ENCODE results near the gene IQSEC1.
A peak's percentile ranks its signal among the peaks of the same experiment; 100 is the strongest.

IQSEC1 gene

GRCh38 chr3:13088028-13089006 lies 15.1 kb upstream of the IQSEC1 start:
- TF ChIP-seq CTCF (IDR thresholded peaks at IDR 0.05; ENCODE audit: extremely low read depth, missing control alignments): no peak
- DNase-seq (ENCODE audit: low spot score): peak; percentile 49

- TF ChIP-seq CTCF (IDR thresholded peaks at IDR 0.05; ENCODE audit: extremely low read depth, missing control alignments): no peak
- no peak for DNase-seq (ENCODE audit: low spot score)
Observed at GRCh38 chr3:13087320-13087990, 14.2 kb upstream of the IQSEC1 start.

- no peak for DNase-seq (ENCODE audit: low spot score)
- TF ChIP-seq CTCF (IDR thresholded peaks at IDR 0.05; ENCODE audit: extremely low read depth, missing control alignments): no peak
Observed at GRCh38 chr3:13086531-13086981, 13.3 kb upstream of the IQSEC1 start.

- DNase-seq (ENCODE audit: low spot score): no peak
Observed at GRCh38 chr3:13085846-13086179, 12.6 kb upstream of the IQSEC1 start.

DNA sequence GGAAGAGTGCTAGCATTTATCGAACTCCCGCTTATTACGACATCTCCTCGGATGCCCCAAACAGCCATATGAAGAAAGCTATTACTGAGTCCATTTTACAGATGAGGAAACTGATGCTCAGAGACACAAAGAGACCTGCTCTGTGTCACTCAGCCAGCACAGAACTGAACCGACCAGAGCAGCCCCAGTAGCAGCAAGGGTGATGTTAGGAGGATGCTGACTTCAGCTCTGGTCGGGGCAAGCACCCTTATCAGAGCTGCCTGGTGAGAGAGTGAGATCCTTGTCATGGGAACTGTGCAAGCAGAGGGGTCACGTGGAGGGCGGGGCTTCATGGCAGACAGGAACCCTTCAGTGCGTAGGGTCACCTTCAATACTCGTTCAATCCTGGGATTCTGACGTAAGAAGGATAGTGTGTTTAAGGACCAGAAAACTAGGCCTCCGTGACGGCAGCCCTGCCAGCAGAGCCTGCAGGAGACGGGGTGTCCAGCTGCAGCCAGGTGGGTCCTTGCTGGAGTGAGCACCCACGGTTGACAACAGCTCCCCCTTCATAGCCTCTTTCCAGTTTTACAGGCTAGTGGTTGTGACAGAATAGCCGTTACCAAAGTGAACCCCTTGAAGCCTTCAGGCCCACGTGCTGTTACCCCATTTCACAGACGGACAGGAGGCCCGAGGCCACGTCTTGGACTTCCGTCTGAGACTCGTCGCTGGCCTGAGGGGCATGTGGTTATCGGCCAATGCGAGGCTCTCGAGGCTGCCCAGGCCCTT lies 12.0 kb upstream of the IQSEC1 start:
- DNase-seq (ENCODE audit: low spot score): no peak

More at GRCh38 chr3:13085846-13086179, 12.6 kb upstream of the IQSEC1 start:
- TF ChIP-seq CTCF (IDR thresholded peaks at IDR 0.05; ENCODE audit: extremely low read depth, missing control alignments): no peak

DNA sequence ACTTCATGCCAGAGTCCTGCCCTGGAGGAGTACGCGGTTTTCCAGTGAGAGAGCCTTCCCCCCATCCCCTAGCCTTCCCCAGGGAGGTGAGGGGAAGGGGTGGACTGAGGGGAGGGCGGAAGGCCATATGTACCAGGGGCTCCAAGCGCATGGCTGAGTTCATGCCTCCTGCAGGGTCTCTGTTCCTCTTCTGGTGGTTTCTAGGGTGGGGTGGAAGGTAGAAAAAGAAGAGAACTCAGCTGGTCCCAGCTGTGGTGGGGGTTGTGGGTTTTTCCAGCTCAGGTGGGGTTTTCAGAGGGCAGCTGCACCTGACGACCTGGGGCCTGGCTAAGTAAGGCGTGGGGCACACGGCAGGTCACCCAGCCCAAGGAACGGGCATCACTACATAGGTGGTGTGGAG lies 10.7 kb upstream of the IQSEC1 start:
- no peak for TF ChIP-seq CTCF (IDR thresholded peaks at IDR 0.05; ENCODE audit: extremely low read depth, missing control alignments)
- DNase-seq (ENCODE audit: low spot score): peak; percentile 39

More for the DNA sequence above, 12.0 kb upstream of the IQSEC1 start:
- TF ChIP-seq CTCF (IDR thresholded peaks at IDR 0.05; ENCODE audit: extremely low read depth, missing control alignments): no peak

Data from GM20000 (cell line).